Caki2 (cell line): ENCODE measurements around the gene TM6SF1. TPM values are rescaled to one million over a fixed set of nuclear protein-coding genes. Genes with fewer than 3 reads are reported as not detected.
"Not testable (repeated sequence)": the region's sequence is repeated elsewhere in the genome, so short reads cannot be mapped to it uniquely, and the experiment has no call there.

ENCODE experiments used
- DNase-seq: peaks from one replicate; pipeline ENCODE4 v3.0.0-alpha.2; 2015; ENCODE audit warnings: low read depth
- in situ Hi-C: cut with HindIII; loops from 2 replicates; pipeline ENCODE4 v1.10.0; 2016; ENCODE audit warnings: low sequenced_read_pairs, low pct_unique_long_range_greater_than_20kb, mixed read lengths
- total RNA-seq: library from RNA; depleted of rRNA; stranded (reverse); fragments of >200 nt; shearing (Covaris generic); gene quantifications from 2 replicates; pipeline ENCODE4 v1.2.3, GENCODE V29; 2014; ENCODE audit warnings: low replicate concordance

TM6SF1 gene
- total RNA-seq, 1 experiment from 2014 or later, result not detected

DNA sequence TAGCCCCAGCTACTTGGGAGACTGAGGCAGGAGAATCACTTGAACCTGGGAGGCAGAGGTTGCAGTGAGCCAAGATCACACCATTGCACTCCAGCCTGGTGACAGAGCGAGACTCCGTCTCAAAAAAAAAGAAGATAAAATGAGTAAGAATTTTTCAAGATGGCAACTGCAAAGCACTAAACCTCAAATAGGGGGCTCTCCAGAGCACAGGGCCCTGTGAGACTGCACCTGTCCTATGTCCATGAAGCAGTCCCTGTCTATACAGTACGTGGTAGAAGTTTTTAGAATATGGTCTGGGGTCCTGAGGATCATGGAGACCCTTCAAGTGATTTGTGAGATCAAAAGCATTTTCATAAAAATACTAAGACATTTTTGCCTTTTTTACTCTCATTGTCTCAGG lies 22.0 kb upstream of the TM6SF1 start:
- in situ Hi-C loops, DNase-seq: not testable (repeated sequence)

DNA sequence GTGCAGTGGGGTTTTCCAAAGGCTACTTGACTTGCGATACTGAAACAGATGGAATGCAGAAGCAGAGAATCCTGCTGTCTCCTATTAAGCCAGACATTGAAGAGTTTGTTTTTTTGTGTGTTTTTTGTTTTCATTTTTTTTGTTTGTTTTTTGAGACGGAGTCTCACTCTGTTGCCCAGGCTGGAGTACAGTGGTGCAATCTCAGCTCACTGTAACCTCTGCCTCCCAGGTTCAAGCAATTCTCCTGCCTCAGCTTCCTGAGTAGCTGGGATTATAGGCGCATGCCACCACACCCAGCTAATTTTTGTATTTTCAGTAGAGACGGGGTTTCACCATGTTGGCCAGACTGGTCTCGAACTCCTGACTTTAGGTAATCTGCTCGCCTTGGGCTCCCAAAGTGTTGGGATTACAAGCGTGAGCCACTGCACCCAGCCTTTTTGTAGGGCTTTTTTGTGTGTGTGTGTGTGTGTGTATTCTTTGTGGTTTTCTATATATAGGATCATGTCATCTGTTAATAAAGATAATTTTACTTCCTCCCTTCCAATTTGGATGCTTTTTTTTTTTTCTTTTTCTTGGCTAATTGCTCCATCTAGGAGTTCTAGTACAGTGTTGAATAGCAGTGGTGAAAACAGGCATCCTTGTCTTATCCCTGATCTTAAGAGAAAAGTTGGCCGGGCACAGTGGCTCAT lies 21.4 kb upstream of the TM6SF1 start:
- in situ Hi-C loops, DNase-seq: not testable (repeated sequence)

DNA sequence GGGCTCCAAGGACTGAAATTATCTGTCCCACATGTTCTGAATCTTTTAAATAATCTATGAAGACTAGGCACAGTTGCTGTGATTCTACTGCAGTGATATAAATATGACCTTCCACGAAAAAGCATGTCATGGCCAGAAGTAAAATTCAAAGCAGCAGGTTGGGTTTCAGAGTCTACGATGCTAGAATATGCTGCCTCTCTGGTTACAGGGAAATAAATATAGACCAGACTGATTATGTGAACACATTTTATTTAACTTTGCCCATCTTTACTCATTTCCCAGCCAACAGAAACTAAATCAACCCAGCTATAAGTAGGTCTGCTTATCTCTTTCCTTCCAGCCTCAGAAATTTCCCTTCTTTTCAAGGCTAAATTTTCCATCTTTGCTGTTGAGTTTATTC lies 19.9 kb upstream of the TM6SF1 start:
- in situ Hi-C loops, result no loop called here
- no peak for DNase-seq

DNA sequence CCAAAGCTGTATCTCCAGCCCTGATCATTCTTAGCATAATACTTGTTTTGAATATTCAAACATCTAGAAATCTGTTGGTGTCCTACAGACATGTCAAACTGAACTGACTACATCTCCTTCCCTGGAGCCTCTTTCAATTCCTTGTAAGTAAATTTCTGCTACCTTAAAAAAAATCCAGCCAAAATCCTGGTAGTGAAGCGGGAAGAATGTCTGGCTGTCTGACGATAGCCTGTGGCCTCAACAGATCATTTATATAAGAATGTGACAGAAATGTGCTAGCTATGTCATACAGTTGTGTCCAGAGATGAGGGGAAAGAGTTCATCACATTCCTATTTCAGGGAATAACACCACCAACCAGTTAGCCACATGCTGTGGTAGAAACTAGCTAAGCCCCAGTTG lies 18.6 kb upstream of the TM6SF1 start:
- in situ Hi-C loops, result no loop called here
- DNase-seq, result no peak

DNA sequence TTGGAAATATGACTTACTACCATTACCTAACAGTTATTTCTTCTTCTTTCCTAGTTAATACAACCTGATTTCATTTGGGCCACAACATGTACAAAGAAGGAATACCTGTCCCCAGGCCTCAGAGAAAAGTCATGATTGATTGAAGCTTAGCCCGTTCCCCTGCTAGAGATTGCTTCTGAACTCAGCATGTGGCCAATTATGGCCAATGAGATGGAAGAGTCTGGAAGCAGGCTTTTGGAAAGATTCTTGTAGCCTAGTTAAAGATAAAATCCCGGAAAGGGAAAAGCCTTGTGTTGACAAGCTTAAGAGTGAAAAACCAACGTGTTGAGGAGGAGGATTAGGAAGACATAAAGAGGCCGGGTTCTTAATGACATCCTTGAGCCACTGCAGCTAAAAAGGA lies 17.0 kb upstream of the TM6SF1 start:
- in situ Hi-C loops, result no loop called here
- DNase-seq, result no peak

DNA sequence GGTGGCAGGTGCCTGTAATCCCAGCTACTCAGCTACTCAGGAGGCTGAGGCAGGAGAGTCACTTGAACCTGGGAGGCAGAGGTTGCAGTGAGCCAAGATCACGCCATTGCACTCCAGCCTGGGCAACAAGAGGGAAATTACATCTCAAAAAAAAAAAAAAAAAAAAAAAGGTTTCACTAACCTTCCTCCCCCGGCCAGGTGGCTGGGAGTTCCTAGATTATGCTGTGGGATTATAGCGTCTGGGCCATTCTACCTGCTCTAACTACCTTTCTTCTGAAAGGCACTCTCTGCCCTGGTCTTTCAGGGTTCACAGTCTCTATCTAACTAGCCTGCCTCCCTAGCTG lies 15.5 kb upstream of the TM6SF1 start:
- in situ Hi-C loops, result not testable (repeated sequence)

DNA sequence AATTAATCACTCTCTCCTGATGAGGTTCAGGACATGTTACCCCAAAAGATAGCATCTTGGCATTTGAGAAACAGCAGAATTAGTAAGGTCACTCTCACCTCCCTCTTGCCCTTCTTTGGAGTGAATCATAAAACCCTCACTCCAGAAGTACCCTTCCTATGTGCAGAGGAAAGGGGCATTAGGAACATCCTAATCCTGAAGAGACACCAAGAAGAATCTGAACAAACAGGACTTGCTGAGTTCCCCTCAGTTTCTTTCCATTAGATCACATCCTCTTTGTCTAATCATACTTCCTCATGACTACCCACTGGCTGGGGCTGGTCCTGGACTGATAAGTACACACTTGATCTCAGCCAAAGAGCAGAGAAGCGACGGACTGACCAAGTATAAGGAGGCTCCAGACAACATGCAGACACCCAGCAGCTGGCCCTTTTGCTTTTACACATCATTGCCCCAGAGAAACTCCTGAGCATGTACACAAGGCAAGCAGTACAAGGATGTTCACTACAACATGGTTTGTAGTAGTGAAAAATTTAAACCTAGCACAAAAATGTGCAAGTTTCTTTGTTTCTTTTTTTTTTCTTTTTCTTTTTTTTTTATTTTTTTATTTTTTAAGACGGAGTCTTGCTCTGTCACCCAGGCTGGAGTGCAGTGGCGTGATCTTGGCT lies 15.0 kb upstream of the TM6SF1 start:
- DNase-seq, result no peak
- in situ Hi-C loops, result no loop called here

More for the DNA sequence above, 15.5 kb upstream of the TM6SF1 start:
- not testable (repeated sequence) for DNase-seq

DNA sequence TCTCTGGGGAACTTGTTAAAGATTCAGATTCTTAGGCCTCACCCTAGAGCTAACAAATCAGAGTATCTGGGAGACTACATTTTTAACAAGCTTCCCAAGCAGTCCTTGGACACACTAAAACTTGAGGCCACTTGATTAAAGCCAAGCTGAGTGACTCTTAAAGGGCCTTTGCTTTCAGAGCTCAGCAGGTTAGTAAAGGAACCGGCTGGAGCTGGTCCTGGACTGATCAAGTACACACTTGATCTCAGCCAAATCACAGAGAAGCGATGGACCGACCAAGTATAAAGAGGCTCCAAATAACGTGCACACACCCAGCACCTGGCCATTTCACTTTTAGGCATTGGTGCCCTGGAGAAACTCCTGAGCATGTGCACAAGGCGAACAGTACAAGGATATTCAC lies 12.9 kb upstream of the TM6SF1 start:
- no peak for DNase-seq
- in situ Hi-C loops, result no loop called here

DNA sequence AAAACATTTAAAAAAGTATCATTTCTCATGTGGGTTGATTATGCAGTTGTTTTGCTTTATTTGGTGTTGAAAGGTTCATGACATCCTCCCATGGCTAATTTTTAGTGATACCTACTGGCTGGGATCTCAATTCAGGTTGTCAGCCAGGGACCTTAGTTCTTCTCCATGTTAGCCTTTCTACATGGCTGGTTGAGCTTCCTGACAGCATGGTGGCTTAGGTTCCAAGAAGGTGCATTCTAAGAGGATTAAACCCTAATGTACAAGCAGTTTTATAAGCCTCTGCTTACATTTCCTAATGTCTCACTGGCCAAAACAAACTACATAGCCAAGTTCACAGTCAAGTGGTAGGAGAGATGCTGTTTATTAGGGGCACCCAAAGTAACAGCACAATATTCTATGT lies 9.4 kb upstream of the TM6SF1 start:
- in situ Hi-C loops, result no loop called here
- no peak for DNase-seq

DNA sequence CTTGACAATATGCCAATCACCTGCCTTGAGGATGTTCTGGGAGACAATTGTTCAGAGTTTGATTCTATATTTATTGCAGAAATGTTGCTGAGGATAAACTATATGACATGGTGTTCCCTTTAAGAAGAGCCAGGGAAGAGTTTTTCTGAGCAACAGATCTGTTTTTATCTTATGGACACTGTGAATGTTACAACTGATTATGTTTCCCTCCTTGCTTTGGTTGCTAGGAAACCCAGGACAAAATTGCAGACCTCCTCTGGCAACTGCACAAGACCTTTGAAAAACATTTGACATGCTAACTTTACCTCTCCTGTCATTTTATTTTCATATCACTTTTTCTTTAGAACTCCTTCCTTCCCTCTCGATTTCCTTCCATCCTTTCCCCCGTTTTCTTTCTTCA lies 8.2 kb upstream of the TM6SF1 start:
- DNase-seq, result no peak
- in situ Hi-C loops, result no loop called here

DNA sequence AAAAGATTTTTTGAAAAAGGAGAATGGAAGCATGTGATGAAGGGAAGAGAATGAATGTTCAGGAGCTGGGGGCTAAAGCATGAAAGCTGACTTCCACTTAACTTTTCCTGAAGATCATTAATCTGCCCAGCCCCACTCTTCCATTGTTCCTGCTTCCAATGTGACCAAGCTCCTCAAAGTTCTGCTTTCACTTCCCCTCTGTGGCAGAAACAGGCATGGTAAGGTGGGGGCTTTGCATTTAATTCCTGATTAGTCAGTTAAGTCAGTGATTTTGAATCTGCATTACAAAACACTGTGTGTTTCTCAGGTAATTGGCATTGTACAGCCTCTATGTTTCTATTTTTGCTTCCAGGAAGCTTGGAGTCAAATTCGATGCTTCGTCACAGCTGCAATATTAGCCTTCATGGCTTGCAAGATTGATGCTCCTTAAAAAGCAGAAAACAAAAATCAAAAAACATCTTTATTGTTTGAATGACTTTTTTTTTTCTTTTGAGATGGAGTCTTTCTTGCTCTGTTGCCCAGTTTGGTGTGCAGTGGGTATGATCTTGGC lies 7.3 kb upstream of the TM6SF1 start:
- DNase-seq, result no peak
- in situ Hi-C loops, result no loop called here

DNA sequence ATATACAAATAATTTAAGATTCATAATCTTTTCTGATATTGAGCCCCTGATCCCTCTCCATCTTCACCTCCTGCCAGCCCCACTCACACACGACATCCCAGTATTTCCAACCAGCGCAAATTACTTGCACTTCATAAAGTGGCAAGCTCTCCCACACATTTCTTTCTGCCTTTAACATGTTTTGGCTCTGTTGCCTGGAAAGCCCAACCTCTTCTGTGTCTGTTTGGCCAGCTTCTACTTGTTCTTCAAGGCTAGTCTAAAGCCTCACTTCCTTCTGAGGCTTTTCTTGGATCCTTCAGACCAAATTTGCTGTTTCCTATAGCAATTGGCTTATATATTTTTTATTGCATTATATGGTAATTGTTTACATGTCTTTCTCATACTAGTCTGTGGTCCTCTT lies 5.1 kb upstream of the TM6SF1 start:
- in situ Hi-C loops, result no loop called here
- DNase-seq, result no peak

DNA sequence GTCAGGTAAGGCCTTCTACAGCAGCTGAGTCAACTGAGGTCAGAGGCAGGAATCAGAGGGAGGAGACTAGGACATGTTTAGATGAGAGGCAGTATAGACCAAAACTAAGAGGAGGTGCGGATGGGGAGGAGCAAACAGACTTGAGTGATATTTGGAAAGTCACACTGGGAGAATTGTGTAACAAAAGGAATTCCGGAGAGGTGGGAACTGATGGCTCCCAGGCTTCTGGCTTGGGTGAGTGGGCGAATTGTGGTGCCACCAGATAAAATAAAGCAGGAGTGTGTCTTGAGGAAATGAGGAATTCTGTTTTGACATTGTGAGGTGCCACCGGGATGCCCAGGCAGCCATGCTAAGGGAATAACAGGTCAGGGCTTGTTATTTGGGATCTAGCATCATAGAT lies 3.3 kb upstream of the TM6SF1 start:
- DNase-seq, result no peak
- in situ Hi-C loops, result no loop called here

DNA sequence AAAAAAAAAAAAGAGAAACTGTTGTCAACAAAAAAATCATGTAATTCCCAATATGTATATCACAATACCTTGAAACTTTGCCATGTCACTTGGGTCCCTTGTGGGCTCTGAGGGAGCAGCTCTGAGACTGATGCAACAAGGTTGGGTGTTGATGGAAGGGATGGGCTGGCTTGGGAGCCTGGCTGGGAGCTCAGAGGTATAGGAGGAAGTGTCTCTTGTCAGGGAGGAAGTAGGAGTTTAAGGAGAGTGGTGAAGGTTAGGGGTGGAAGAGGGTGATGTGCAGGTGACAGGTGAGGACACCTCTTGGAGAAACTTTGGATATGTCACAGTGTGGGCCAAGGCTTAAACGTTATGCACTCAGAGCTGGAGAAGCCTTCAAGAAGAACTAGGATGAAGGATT lies 2.0 kb upstream of the TM6SF1 start:
- in situ Hi-C loops, result no loop called here
- no peak for DNase-seq

DNA sequence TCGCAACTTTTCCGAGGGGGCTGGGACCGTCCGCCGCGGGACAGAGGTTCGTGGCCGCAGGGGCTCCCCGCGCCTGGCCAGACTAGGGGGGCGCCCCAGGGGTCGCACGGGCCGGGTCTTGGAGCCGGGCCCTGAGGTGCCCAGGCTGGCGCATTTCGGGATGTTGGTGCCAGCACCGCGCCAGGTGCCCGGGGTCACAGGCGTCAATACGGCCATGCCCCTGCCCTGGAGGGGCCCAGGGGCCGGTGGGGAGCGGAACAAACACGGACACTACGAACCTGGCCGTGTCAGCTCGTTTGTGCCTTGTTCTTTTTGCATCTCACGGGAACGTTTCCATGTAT lies 366 bp downstream of the TM6SF1 start:
- in situ Hi-C loops, result no loop called here
- no peak for DNase-seq

DNA sequence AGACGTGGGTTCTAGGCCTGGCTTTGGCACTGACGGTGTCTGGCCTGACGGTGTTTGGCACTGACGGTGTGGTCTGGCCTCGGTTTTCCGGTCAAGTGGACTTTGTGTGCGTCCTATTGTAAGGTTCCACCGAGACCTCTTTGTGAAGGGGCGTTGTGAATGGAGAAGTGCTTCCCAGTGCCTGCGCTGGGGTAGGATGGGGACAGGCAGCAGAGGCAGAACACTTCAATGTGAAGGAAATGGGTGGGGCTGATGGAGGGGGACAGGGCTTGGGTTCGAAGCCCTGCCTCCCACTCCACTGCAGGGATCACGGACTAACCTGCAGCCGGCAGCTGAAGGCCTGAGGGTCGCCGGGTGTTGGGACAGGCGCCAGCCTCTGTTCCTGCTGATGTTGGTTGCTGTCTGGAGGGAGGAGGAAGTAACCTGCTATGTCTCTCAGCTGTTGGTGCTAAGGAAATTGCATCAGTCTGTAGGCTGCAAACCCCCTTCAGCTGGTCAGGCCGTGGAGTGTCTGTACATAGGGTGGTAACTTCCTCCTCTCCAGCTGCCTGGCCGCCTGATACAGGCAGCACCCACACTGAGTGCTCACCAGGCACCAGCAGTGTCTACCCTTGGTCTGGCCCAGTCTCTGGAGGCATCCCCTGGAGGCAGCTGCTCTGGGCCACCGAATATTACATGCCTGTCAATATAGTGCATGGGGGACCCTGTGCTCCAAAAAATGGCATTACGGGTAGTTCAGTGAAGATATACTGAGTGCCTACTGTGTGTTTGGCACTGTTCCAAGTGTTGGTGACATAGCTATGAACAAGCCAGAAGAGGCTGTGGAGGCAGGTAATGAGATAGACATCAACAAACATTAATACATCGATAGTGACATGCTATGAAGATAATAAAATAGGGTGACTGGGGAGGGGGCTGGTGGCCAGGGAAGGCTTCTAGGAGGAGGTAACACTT lies 1.1 kb downstream of the TM6SF1 start:
- no peak for DNase-seq
- in situ Hi-C loops, result no loop called here

DNA sequence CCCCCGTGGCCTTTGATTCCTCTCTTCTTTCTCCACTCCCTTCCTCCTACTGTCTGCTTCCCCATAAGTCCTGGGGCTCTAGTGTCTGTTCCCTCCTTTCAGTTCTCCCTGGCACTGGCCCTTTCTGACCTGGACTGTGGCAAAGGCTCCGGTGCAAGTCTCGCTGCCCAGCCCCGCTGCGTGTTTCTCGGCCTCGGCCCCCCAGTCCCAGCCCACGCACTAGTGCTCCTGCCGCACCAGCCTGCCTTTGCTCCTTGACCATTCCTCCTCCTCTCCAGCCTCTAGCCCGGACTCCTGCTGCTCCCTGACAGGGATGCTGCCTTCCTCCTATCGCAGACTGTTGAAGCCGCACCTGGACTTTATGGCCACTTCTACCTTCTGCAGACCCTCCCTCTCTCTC lies 2.1 kb downstream of the TM6SF1 start:
- no peak for DNase-seq
- in situ Hi-C loops, result no loop called here

DNA sequence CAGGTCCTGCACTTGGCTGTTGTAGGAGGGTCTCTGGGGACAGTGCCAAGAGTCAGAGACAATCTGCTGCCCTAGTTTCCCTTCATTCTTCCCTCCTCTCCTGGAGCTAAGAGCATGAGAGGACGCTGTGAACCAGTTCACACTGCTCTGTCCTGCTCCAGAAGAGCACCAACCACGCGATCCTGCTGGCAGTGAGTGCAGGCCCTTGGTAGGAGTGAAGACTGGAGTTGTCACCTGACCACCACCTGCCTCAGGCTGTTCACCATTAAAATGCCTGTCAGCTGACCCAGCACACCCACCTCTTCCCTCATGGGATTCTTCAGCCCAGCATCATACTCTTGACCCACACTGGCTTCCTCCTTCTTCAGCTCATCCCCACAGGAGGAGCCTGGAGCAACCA lies 2.9 kb downstream of the TM6SF1 start:
- DNase-seq, result no peak
- in situ Hi-C loops, result no loop called here

DNA sequence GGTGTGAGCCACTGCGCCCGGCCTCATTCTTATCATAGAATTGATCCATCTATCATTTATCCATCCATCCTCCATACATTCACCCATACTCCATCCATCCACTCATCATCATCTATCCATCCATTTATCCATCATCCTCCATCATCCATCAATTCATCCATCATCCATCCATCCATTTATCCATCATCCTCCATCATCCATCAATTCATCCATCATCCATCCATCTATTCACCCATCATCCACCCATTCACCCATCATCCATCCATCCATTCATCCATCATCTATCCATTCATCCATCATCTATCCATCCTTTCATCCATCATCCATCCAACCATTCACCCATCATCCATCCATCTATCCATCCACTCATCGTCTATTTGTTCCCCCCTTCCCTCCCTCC lies 3.7 kb downstream of the TM6SF1 start:
- DNase-seq, result no peak
- in situ Hi-C loops, result no loop called here
